ENCODE data around the gene PGAP3. TPM values are rescaled to one million over a fixed set of nuclear protein-coding genes. Genes with fewer than 3 reads are reported as not detected.

Gene PGAP3
- total and polyA plus RNA-seq, 4 donors, result 15.9 to 39.7 (median 26.4) TPM

- Histone ChIP-seq H3K9ac (ENCODE audit: insufficient read depth in 1 of 2, low read length in 2 of 2) (no peak overlapping the region), H3K27me3 (ENCODE audit: control insufficient read depth in 3 of 3, insufficient read depth in 3 of 3, low read length in 2 of 3) (no peaks in the 10 kb centered on the region), H3K4me1 (ENCODE audit: control insufficient read depth in 5 of 5, insufficient read depth in 5 of 5, low read length in 5 of 5) (peaks cover 0 to 44% (median 8%) of the 10 kb centered on the region in 5 donors), H3K27ac (ENCODE audit: low read depth in 1 of 2, low read length in 1 of 2) (peak overlapping the region; percentile 52 to 80), H3K4me3 (no peak overlapping the region), H3K9me3 (ENCODE audit: control insufficient read depth in 4 of 4, insufficient read depth in 3 of 4, low read length in 3 of 4) (no peaks in the 10 kb centered on the region), H3K36me3 (ENCODE audit: control insufficient read depth in 4 of 4, insufficient read depth in 4 of 4, low read length in 4 of 4) (peaks cover 0 to 53% (median 7%) of the 10 kb centered on the region in 4 donors)
- no peak for ATAC-seq (ENCODE audit: insufficient read depth, low FRiP score)
- no peak for TF ChIP-seq CTCF (IDR thresholded peaks at IDR 0.05; ENCODE audit: control extremely low read depth, extremely low read depth)
- 91 to 93% methylated on average over 3 of the region's 3 CpGs for WGBS, 2 donors
- DNase-seq, result no peak
Observed at GRCh38 chr17:39658760-39659159, 29.1 kb downstream of the PGAP3 start.

- no peak for TF ChIP-seq CTCF (IDR thresholded peaks at IDR 0.05; ENCODE audit: control extremely low read depth, extremely low read depth)
- DNase-seq, result no peak
- Histone ChIP-seq H3K9me3 (ENCODE audit: control insufficient read depth in 4 of 4, insufficient read depth in 3 of 4, low read length in 3 of 4) (no peaks in the 10 kb centered on the region), H3K27ac (ENCODE audit: low read depth in 1 of 2, low read length in 1 of 2) (peak overlapping the region in 1 of 2 donors; percentile 80), H3K9ac (ENCODE audit: insufficient read depth in 1 of 2, low read length in 2 of 2) (no peak overlapping the region), H3K4me3 (no peak overlapping the region), H3K27me3 (ENCODE audit: control insufficient read depth in 3 of 3, insufficient read depth in 3 of 3, low read length in 2 of 3) (no peaks in the 10 kb centered on the region), H3K36me3 (ENCODE audit: control insufficient read depth in 4 of 4, insufficient read depth in 4 of 4, low read length in 4 of 4) (peaks cover 0 to 53% (median 7%) of the 10 kb centered on the region in 4 donors), H3K4me1 (ENCODE audit: control insufficient read depth in 5 of 5, insufficient read depth in 5 of 5, low read length in 5 of 5) (peaks cover 0 to 47% (median 8%) of the 10 kb centered on the region in 5 donors)
- WGBS, 2 donors, result 95 to 96% methylated on average over 11 of the region's 11 CpGs
- no peak for ATAC-seq (ENCODE audit: insufficient read depth, low FRiP score)
Observed at GRCh38 chr17:39658346-39658745, 29.5 kb downstream of the PGAP3 start.

GRCh38 chr17:39655105-39655504 is 32.8 kb downstream of the PGAP3 start:
- Histone ChIP-seq H3K36me3 (ENCODE audit: control insufficient read depth in 4 of 4, insufficient read depth in 4 of 4, low read length in 4 of 4) (peaks cover 0 to 26% (median 3%) of the 10 kb centered on the region in 4 donors), H3K9ac (ENCODE audit: insufficient read depth in 1 of 2, low read length in 2 of 2) (no peak overlapping the region), H3K27ac (ENCODE audit: low read depth in 1 of 2, low read length in 1 of 2) (no peak overlapping the region), H3K27me3 (ENCODE audit: control insufficient read depth in 3 of 3, insufficient read depth in 3 of 3, low read length in 2 of 3) (no peaks in the 10 kb centered on the region), H3K4me3 (no peak overlapping the region), H3K4me1 (ENCODE audit: control insufficient read depth in 5 of 5, insufficient read depth in 5 of 5, low read length in 5 of 5) (peaks cover 0 to 34% (median 11%) of the 10 kb centered on the region in 5 donors), H3K9me3 (ENCODE audit: control insufficient read depth in 4 of 4, insufficient read depth in 3 of 4, low read length in 3 of 4) (no peaks in the 10 kb centered on the region)
- ATAC-seq (ENCODE audit: insufficient read depth, low FRiP score) (no peak), DNase-seq (no peak)
- TF ChIP-seq CTCF (IDR thresholded peaks at IDR 0.05; ENCODE audit: control extremely low read depth, extremely low read depth), result no peak
- WGBS, 2 donors, result 87 to 96% methylated on average over 2 of the region's 2 CpGs
